HuH-7 (cell line): ENCODE data around the gene CDRT4.
A peak's percentile ranks its signal among the peaks of the same experiment; 100 is the strongest.
"Not testable (repeated sequence)": the region's sequence is repeated elsewhere in the genome, so short reads cannot be mapped to it uniquely, and the experiment has no call there.

ENCODE experiments used
- DNase-seq: peaks from one replicate; pipeline ENCODE4 v3.0.0; 2011; ENCODE audit warnings: low spot score

CDRT4 gene

DNA sequence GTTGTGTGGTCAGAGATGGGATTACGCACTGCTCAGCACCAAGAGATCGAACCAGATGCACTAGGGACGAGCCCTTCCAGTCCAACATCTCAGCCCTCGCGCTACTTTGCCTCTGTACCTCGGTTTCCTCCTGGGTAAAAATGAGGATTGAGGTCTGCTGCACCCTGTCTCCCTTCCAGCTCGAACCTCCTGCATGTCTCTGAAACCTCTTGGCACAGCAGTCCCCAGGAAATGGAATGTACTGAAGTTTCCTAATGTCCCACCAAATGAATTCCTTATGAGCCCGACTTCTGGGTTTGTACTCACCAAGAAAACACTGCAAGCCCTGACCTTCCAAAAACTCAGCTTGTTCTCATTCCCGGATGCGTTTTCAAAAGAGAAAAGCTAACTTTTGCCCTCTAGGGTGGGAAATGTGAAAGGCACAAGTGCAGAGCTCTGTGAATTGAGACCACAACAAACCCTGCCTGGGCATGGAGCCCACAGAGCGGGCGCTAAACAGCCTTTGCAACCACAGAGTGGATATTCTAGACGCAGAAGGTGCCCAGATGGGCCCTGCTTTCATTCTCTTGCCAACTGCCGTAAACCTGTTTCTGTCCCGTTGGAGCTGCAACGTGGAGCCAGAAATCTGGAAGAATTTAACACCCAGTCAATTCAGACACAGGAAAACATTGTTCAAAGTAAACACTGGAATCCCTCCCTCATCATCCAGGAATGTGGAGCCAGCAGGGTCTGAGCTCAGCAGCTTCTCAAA, 10.3 kb downstream of the CDRT4 start:
- no peak for DNase-seq

DNA sequence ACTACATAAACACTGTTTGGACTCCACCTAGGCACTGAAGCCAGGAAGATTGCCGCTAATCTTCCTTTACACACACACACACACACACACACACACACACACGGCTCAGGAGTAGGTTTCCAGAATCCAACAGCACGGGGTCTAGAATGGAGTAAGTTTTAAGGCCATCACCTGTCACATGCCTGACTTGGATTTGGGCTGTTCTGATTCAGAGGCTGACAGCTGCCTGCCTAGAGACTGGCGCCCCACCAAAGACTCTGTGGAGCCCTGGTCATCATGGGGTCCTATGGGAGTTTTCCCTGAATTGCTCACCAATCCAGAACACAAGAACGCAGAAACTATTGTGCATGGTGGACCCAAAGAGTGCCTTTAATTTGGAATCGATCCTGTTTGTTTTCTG, 10.9 kb downstream of the CDRT4 start:
- no peak for DNase-seq

DNA sequence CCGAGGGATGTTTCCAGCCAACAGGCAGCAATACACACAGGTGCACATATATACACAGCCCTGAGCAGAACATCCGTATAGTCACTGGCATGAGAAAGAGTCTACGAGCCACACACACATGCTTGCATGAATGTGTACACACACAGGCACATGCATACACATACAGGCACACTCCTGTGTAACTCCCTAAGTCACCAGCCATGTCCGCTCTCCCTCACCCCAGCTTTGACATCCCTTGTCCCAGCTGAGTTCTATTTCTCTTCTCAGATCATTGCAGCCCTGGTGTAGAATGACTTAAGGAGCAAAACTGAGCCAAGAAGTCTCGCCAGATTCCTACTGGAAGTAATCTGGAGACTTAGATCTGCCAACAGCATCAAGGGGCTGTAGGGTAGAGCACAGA, 13.1 kb downstream of the CDRT4 start:
- no peak for DNase-seq

DNA sequence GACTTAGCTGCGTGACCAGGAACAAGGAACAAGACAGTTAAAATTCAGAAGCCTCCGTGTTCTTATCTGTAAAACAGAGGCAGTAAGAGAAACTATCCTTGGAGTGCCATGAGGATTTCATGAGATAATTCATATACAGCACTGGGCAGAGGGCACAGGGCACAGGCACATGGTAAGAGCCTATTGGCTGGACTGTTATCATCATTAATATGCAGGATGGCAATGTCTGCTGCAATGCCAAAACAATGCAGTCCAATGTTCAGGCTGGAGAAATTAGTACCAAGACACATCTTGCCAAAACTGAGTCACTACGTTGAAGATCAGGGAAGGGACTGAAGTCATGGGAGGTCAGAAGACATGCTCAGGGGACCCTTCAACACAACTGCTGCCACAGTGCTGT, 13.6 kb downstream of the CDRT4 start:
- no peak for DNase-seq

DNA sequence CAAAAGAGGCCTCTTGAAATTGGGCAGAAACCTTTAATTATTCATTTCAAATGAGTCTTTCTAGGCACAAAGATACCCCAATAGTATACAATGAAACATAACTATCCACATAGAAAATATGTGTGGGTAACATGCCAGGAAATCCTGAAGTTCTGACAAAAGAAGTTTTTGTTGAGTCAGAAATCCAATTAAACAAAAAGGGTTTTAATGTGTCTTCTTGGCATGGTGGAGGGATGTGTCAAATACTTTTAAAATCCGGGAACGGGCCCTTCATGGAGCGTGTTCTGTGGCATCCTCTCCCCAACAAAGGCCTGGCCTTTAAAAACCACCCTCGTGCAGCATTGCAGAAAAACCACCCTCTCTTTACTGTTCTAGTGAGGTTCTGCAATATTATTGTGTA, 14.2 kb downstream of the CDRT4 start:
- DNase-seq, result no peak

DNA sequence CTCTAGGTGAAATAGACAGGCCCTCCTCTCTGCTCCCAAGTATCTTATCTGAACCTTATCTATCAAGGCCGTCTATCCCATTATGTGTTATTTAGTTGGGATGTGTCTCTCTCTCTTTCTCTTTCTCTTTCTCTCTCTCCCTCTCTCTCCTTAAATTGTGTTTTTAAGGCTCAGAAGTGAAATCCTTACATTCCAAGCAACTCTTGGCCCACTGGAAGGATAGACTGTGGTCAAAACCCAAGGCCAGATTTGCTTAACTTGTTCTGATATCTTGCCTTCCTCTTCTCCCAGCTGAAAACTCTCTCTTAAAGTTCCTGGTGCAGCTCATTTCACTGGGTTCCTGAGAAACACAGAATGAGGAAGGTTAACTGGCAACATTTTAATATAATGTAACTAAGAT, 14.7 kb downstream of the CDRT4 start:
- no peak for DNase-seq

DNA sequence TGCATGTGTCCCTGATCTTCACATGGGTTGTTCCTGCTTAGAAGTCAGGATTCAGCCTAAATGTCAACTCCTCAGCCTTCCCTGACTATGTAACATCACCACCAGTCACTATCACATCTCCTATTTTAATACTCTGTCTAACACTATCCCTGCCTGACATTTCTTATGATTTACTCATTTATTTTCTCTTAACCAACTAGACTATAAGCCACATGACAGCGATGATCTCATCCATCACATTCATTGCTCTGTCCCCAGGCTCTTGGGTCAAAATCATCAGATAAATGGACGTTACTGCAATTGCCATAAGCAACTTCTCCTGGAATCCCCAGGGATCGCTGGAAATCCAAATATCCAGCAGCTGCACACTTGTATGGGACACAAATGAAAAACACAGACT, 15.7 kb downstream of the CDRT4 start:
- no peak for DNase-seq

DNA sequence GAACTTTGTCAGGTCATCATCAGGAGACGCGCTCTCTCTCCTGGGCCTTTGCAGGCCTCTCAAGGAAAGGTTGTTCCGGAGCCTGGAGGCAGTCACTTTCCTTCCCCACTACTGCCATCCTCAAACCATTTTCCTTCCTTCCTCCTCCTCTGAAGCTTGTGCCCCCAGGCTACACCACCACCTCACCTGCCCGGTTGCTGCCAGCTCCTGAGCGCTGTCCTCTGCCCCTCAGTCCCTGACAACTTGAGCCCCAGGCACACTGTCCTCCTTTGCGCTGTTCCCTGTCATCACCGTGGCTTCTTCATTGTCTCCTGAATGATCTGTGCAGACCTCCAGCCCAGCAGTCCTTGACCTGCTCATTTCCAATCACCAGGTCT, 18.9 kb downstream of the CDRT4 start:
- DNase-seq, result no peak

DNA sequence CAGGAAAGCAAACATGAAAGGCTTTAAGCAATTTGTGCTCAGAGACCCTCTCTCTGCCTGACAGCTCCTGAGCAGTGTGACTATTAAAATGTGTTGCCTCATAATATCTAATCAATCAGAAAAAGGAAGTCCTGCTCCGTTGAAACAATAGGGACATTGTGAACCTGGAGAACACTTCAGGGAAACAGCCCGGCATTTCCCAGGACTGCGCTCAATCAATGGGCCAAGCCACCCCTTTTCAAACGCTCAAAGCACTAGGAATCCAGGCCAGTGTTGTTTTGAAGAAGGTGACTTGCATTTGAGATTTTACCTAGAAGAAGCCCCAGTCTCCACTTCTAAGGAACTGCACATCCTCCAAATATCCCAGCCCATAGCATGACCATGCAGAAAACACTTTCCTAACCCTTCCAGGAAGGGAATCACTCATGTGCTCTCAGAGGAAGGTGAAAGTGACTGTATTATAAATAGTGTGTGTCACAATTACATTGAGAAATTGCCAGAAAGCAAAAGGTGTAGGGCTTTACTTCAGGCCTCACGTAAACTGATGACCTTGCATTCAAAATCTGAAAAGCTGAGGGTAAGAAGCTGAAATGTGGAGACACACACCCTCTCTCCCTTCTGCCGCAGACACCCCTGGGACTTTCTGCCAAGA, 19.4 kb downstream of the CDRT4 start:
- DNase-seq, result no peak

DNA sequence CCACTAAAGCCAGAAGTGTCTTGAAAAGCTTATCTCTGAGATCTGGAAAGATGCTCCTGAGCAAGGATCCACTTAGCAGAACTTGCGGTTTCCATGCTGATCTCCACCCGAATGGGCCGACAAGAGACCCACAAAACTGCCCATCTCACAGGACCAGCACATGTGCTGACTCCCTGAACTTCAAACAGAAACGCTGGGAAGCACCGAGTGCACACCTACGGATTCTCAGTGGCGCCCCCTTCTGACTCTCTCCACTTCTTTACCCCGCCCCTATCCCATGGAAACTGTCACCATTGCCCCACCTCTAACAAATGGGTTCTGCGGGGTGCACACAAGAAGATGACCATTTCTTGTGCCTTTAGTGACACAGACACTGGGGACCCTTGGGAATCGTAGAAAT, 21.4 kb downstream of the CDRT4 start:
- no peak for DNase-seq

DNA sequence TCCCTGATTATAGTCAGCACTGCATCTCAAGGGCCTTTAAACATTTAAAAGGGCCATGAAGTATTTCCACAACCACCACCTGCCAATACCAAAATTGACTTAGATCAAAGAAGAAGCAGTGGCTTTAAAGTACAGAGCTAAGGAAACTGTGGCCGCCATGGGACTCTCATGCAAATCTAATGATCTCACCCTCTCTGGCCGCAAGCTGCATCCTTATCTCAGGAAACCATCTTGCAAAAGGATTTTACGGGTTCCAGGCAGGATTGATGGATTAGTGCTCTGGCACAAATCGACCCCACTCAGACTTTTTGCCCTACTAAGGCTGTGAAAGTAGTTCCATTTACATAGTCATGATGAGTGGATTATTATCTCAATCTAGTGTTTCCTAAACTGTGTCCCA, 22.6 kb downstream of the CDRT4 start:
- DNase-seq, result no peak

DNA sequence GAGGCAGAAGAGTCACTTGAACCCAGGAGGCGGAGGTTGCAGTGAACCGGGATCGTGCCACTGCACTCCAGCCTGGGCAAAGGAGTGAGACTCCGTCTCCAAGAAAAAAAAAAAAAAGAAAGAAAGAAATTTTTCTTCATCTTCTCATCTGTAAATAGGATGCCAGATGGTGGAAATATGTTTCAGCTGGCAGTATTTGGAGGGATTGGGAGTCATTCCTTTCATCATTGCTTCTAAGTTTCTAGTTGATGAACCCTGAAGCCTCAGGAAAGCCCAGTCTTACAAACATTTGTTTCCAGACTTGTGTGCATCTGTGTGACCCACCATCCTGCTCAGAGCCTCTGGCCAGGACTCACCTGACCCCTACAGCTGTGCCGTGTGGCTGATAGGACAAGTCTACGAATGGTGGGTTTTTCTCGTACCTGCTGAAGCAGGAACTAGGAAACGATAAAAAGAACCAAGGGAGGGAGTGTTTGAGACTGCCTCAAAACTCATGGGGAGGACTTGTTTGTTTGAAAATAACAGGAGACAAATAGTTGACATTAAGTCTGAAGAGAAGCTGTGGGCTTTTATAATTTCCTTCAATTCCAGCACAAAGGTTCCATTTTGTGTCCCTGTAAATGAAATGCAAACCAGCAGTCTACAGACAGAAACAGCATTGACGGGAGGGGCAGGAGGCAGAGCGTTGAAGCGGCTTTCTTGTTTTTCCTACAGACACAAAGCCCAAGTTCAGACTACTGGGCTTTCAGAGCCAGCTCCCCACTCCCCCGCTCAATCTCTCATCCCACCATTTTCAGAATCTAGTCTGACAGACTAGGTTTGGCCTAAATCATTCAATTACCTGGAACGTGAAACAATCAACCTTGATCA, 24.9 kb downstream of the CDRT4 start:
- DNase-seq, result no peak

DNA sequence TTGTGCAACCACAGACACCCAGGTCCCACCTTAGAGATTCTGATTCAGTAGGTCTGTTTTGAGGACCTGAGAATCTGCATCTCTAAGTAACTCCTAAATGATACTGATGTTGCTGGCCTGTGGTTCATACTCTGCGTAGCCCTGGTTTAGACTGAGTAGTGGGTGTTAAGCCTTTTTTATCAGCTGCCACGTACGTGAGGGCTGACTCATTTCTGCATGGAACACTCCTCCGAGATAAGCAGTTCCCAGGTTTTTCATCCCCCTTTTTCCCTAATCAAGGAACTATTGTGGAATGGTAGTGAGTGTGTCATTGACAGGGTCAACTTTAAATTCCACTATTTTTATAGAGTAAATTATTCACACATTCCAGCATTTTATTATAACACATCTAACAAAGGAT, 26.1 kb downstream of the CDRT4 start:
- DNase-seq, result no peak

DNA sequence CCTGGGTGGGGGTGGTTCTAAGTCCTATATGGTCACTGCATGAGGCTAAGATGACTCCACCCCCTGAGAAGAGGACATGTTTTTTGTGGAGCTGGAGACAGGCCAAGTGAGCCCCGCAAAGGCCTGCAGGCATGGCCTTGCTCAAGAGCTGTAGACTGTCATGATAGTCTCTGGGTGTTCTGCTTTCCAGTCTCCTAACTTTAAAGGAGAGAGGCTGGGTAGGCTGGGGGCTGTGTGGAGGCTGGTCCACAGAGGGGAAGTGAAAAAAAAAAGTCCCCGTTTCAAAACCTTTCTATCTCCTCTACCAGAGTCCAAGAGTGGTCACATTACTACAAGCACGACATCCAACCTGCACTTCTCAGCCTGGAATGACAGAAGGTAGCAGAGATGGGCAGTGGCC, 27.1 kb downstream of the CDRT4 start:
- no peak for DNase-seq

DNA sequence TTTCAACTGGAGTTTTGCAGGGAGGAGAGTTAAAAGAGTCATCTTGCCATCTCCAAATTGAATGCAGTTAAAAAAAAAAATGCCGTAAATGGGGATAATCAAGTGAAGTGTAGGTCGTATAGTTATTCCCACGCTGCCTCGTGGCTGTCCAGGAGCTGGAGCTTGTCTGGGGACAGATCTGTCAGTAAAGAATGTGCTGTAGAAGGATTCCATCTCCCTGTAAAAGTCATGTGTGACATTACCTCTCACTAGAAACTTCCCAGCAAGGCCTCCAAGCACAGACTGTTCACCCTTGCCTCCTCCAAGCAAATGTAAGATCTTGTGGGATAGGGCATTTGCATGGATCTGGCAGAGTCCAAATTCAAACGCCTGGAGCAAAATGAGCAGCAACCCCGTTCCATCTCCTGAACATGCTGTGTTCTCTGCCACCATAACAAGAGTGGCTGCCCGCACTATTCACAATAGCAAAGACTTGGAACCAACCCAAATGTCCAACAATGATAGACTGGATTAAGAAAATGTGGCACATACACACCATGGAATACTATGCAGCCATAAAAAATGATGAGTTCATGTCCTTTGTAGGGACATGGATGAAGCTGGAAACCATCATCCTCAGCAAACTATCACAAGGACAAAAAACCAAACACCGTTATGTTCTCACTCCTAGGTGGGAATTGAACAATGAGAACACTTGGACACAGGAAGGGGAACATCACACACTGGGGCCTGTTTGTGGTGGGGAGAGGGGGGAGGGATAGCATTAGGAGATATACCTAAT, 28.0 kb downstream of the CDRT4 start:
- DNase-seq, result not testable (repeated sequence)

DNA sequence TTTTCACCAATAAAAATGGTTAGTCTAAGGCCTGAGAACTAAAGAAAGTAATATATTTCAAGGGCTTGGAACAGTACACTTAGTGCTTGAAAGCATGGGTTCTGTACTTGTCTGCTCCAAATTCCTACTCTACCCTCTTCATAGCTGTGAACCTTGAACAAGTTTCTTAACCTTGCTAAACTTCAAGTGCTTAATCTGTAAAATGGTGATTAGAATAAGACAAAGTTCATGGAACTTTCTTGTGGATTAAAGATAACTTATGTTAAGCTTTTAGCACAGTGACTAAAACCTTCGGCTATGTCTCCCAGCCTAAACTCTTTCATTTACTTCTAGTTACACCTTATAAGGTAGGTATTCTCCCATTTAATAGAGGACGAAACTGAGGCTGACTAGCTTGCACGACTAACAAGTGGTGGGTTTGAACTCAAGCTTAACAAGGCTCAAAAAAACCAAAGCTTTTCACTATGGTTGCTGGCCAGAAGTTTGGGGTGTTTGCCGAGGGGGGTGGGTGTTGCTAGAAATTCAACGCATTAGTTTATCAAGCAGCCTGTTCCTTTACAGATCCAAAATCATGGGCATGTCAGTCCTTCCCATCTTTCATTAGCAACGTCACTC, 28.8 kb downstream of the CDRT4 start:
- DNase-seq, result no peak

DNA sequence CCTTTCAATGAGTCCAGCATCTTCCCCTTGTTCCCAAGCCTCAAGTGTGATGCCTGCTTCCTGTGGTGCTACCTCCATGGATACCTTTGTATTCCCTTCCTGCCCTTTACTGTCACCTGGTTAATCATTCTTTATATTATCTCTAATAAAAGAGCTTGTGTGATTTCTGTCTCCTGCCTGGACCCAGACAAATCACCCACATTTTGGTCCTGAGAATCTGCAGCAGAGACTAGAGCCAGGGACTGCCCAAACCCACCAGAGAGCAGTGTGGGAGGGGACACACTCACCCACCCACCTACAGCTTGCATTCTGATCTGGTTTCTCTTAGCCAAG, 30.2 kb downstream of the CDRT4 start:
- DNase-seq, result no peak

DNA sequence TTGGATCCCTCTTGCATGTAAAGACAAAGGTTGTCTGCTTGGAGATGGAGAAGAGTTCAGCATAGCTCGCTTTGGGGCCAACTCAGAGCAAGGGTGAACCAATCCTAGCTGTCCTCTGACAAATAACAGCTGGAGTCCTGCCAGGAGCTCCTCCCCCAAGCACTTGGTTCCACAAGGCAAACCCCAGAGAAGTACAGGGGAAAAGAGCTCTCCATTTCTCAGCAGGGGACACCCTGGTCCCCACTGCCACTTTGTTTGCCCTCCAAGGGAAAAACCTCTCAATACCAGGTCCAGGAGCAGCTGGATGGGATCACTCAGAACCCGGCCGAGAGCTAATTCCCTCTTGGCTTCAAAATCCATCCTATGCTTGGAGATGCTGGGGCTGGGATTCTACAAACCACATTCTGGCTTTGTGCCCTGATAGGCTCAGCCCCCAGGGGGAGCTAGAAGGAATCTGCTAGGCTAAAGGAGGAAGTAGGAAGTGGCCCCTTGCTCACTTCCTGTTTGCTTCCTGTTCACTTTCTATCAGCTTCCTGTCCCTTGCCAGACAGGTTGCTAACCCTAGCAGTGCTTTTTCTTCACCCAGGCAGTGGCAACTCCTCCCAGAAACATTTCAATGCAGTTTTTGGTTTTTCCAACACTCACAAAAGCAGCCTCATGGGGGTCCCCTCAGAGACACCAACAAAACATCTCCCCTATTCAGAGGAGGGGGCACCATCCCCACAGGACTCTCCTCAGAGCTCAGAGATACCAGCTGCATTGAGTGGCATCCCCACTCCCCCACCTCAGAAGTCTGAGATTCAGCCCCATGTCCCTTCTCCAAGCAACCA, 30.7 kb downstream of the CDRT4 start:
- no peak for DNase-seq

DNA sequence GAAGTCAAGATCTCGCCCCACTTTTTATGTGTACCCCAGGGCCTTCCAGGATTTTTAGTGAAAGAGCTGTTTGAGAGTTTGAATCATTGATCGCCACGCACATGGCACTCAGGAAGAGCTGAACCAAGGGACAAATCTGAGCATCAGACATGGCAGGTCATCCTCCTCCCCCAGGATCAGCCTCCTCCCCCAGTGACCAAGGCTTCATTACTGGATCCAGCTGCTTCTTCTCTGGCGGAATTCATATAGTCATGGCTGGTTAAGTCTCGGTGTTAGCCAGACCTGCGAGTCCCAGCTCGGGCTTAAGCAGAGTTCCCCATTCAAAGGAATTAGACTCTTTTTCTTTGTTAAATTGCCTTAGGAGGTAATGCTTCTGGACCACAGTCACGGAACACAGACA, 32.5 kb downstream of the CDRT4 start:
- no peak for DNase-seq

DNA sequence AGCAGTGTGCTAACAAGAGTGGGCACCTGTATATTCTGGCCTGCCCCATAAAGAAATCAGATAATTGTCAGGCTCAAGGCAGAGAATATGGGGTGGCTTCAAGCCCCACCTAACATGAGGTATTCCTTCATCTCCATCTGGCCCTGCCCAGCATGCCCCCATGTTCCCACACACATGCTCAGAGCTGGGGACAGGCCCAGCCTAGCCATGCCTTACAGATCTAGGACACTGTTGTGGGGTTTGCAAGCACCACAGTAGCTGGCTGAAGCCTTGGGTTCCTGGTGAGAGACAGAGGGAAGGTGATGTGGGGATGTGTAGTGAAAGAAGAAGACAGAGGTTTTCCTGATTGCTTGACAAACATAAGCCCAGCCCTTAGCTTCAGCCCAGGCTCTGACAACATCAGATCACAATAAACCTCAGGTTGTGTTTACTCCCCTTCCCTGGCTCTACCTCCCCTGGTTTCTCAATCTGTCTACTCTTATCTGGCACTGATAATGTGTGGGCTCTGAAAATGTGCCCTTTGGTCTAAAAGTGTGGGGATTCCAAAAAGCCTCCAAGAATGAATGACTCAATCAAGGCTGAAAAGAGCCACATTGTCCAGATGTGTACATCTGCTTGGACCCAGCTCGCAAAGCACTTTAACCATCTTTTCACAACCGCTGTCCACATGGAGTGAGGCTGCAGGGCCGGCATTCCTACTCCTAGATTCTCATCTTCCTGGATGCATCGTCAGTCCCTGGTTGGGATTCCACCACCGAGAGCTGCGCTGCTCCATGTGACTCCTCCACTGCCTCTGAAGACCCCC, 34.4 kb downstream of the CDRT4 start:
- peak; percentile 84 for DNase-seq
